ENCODE data around the gene ARMH3.

The ARMH3 gene

DNA sequence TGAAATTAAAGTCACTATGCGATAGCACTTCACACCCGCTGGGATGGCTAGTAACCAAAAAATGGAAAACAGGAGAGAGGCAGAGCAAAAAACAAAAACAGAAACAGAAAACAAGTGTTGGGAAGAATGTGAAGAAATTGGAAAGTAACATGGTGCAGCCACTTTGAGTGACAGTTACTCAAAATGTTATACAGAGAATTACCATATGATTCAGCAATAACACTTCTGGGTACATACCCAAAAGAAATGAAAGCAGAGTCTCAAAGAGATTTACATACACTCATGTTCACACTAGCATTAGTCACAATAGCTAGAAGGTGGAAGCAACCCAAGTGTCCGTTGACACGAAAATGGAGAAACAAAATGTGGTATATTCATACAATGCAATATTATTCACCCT is 123.8 kb downstream of the ARMH3 start:
- TF ChIP-seq, protein P1, sequence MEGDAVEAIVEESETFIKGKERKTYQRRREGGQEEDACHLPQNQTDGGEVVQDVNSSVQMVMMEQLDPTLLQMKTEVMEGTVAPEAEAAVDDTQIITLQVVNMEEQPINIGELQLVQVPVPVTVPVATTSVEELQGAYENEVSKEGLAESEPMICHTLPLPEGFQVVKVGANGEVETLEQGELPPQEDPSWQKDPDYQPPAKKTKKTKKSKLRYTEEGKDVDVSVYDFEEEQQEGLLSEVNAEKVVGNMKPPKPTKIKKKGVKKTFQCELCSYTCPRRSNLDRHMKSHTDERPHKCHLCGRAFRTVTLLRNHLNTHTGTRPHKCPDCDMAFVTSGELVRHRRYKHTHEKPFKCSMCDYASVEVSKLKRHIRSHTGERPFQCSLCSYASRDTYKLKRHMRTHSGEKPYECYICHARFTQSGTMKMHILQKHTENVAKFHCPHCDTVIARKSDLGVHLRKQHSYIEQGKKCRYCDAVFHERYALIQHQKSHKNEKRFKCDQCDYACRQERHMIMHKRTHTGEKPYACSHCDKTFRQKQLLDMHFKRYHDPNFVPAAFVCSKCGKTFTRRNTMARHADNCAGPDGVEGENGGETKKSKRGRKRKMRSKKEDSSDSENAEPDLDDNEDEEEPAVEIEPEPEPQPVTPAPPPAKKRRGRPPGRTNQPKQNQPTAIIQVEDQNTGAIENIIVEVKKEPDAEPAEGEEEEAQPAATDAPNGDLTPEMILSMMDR (IDR thresholded peaks at IDR 0.05; ENCODE audit: low read depth, low read length, poor library complexity, severe bottlenecking) = no peak
- no peak for TF ChIP-seq EZH2phosphoT487 (IDR thresholded peaks at IDR 0.05; ENCODE audit: borderline replicate concordance, low read length)
- no peaks in the 10 kb centered on the region for H4K20me1 ChIP-seq (ENCODE audit: control insufficient read depth, insufficient read depth, low read depth, low read length)
- H3K4me3 ChIP-seq (ENCODE audit: low read length) = no peak overlapping the region
- H3K4me2 ChIP-seq (ENCODE audit: low read length) = no peak overlapping the region
- no peaks in the 10 kb centered on the region for H3F3A ChIP-seq (ENCODE audit: control insufficient read depth, insufficient read depth)
- no peaks in the 10 kb centered on the region for H3K9me2 ChIP-seq (replicated peaks; ENCODE audit: control insufficient read depth, low read length)
- H3K79me2 ChIP-seq (ENCODE audit: control insufficient read depth, low read length) = no peaks in the 10 kb centered on the region
- H3K27ac ChIP-seq (ENCODE audit: low read depth, low read length) = no peak overlapping the region
- H3K36me3 ChIP-seq (ENCODE audit: control insufficient read depth, low read length) = no peaks in the 10 kb centered on the region
- H3K4me1 ChIP-seq (ENCODE audit: control insufficient read depth, low read length) = no peaks in the 10 kb centered on the region
- H3K9me3 ChIP-seq (ENCODE audit: control insufficient read depth, insufficient read depth, low read length) = no peaks in the 10 kb centered on the region
- no peaks in the 10 kb centered on the region for H3K27me3 ChIP-seq (ENCODE audit: control insufficient read depth, low read length)

DNA sequence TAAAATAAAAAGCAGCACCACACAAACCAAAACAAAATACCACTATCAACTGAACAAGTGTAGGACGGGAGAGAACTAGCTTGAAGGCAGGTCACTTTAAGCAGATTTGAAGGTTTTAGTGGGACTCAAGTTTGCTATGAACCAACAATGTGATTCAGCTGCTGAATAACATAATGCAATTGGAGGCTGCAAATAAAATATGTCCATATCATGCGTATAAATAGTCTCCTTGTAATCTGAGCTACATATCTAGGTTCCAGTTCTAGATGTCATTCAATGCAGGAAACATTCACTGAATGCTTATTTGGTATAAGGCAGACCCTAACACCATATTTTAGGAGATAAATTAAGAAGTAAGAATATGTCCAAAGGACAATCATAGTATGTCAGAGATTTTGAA is 130.9 kb downstream of the ARMH3 start:
- H3F3A ChIP-seq (ENCODE audit: control insufficient read depth, insufficient read depth) = no peaks in the 10 kb centered on the region
- H3K4me3 ChIP-seq (ENCODE audit: low read length) = no peak overlapping the region
- H3K27me3 ChIP-seq (ENCODE audit: control insufficient read depth, low read length) = no peaks in the 10 kb centered on the region
- H3K27ac ChIP-seq (ENCODE audit: low read depth, low read length) = no peak overlapping the region
- H3K79me2 ChIP-seq (ENCODE audit: control insufficient read depth, low read length) = no peaks in the 10 kb centered on the region
- no peak for TF ChIP-seq EZH2phosphoT487 (IDR thresholded peaks at IDR 0.05; ENCODE audit: borderline replicate concordance, low read length)
- TF ChIP-seq, protein P1 (IDR thresholded peaks at IDR 0.05; ENCODE audit: low read depth, low read length, poor library complexity, severe bottlenecking) = no peak
- no peaks in the 10 kb centered on the region for H3K9me3 ChIP-seq (ENCODE audit: control insufficient read depth, insufficient read depth, low read length)
- no peaks in the 10 kb centered on the region for H3K36me3 ChIP-seq (ENCODE audit: control insufficient read depth, low read length)
- no peak overlapping the region for H3K4me2 ChIP-seq (ENCODE audit: low read length)
- no peaks in the 10 kb centered on the region for H3K4me1 ChIP-seq (ENCODE audit: control insufficient read depth, low read length)
- H3K9me2 ChIP-seq (replicated peaks; ENCODE audit: control insufficient read depth, low read length) = no peaks in the 10 kb centered on the region
- H4K20me1 ChIP-seq (ENCODE audit: control insufficient read depth, insufficient read depth, low read depth, low read length) = no peaks in the 10 kb centered on the region

DNA sequence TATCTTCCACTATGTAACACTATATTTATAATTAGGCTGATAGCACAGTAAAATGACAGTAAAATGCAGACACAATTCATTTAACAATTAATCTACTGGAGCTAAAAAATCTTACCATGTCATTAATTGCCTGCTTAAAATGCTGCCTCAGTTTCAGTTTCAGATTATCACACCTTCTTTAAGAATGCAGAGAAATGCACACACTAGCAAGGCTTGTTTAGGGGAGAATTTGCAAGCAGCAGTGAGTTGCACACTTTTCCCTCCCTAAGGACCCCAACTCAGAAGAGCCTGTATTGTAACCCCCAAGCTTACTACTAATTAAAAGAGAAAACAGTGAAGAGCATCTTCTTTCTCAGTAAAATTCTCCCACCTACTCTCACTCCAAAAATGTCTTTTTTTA is 132.7 kb downstream of the ARMH3 start:
- H3K4me1 ChIP-seq (ENCODE audit: control insufficient read depth, low read length) = no peaks in the 10 kb centered on the region
- H4K20me1 ChIP-seq (ENCODE audit: control insufficient read depth, insufficient read depth, low read depth, low read length) = no peaks in the 10 kb centered on the region
- no peaks in the 10 kb centered on the region for H3K36me3 ChIP-seq (ENCODE audit: control insufficient read depth, low read length)
- no peaks in the 10 kb centered on the region for H3K9me2 ChIP-seq (replicated peaks; ENCODE audit: control insufficient read depth, low read length)
- H3K27ac ChIP-seq (ENCODE audit: low read depth, low read length) = no peak overlapping the region
- TF ChIP-seq, protein P1 (IDR thresholded peaks at IDR 0.05; ENCODE audit: low read depth, low read length, poor library complexity, severe bottlenecking) = no peak
- TF ChIP-seq EZH2phosphoT487 (IDR thresholded peaks at IDR 0.05; ENCODE audit: borderline replicate concordance, low read length) = no peak
- H3K9me3 ChIP-seq (ENCODE audit: control insufficient read depth, insufficient read depth, low read length) = no peaks in the 10 kb centered on the region
- H3F3A ChIP-seq (ENCODE audit: control insufficient read depth, insufficient read depth) = no peaks in the 10 kb centered on the region
- no peaks in the 10 kb centered on the region for H3K79me2 ChIP-seq (ENCODE audit: control insufficient read depth, low read length)
- H3K4me2 ChIP-seq (ENCODE audit: low read length) = no peak overlapping the region
- no peak overlapping the region for H3K4me3 ChIP-seq (ENCODE audit: low read length)
- H3K27me3 ChIP-seq (ENCODE audit: control insufficient read depth, low read length) = no peaks in the 10 kb centered on the region

DNA sequence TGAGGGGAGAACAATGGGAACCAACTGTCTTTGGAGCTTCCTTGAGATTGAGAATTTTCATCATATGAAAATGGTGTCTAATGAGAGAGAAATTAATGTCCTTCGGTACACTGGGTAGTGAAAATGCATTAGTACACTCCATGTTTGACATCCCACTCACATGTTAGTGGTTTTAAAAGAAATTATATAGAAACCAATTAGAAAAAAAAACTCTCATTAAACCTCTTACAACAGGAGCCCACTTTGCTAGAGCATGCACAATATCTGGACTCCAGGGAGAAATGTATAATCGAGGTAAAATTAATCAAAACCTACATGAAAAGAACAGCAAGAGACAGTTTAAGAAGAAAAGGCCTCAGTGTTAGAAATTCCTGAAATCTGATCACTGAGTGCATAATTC is 133.1 kb downstream of the ARMH3 start:
- Histone ChIP-seq H3K4me1 (ENCODE audit: control insufficient read depth, low read length) (no peaks in the 10 kb centered on the region), H3K79me2 (ENCODE audit: control insufficient read depth, low read length) (no peaks in the 10 kb centered on the region), H3F3A (ENCODE audit: control insufficient read depth, insufficient read depth) (no peaks in the 10 kb centered on the region), H3K9me3 (ENCODE audit: control insufficient read depth, insufficient read depth, low read length) (no peaks in the 10 kb centered on the region), H4K20me1 (ENCODE audit: control insufficient read depth, insufficient read depth, low read depth, low read length) (no peaks in the 10 kb centered on the region), H3K9me2 (replicated peaks; ENCODE audit: control insufficient read depth, low read length) (no peaks in the 10 kb centered on the region), H3K4me3 (ENCODE audit: low read length) (no peak overlapping the region), H3K36me3 (ENCODE audit: control insufficient read depth, low read length) (no peaks in the 10 kb centered on the region), H3K27me3 (ENCODE audit: control insufficient read depth, low read length) (no peaks in the 10 kb centered on the region), H3K27ac (ENCODE audit: low read depth, low read length) (no peak overlapping the region), H3K4me2 (ENCODE audit: low read length) (no peak overlapping the region)
- TF ChIP-seq EZH2phosphoT487 (IDR thresholded peaks at IDR 0.05; ENCODE audit: borderline replicate concordance, low read length) = no peak
- TF ChIP-seq, protein P1 (IDR thresholded peaks at IDR 0.05; ENCODE audit: low read depth, low read length, poor library complexity, severe bottlenecking) = no peak

Measured in DOHH2 (cell line).